CD4-positive, alpha-beta T cell (primary cell): ENCODE measurements around the gene GBX1. TPM values are rescaled to one million over a fixed set of nuclear protein-coding genes. Genes with fewer than 3 reads are reported as not detected.

Experiments used
- ATAC-seq: fragments of 200-7000 bp; cut with Tn5 transposase; one replicate; pipeline ENCODE4 v1.10.0; 2022; ENCODE audit warnings: mild to moderate bottlenecking; ENCODE audit not compliant: poor library complexity
- CTCF ChIA-PET: fragments of 350-600 bp; sonication (Branson Sonifier 250); formaldehyde crosslinking; loops from one replicate; lab custom pipeline; 2021; ENCODE audit warnings: antibody characterized with exemption, inconsistent platforms; lab: Charles Lee
- POLR2A ChIA-PET: fragments of 350-600 bp; sonication (Branson Sonifier 250); formaldehyde crosslinking; loops from one replicate; lab custom pipeline; 2021; ENCODE audit warnings: antibody characterized with exemption, inconsistent platforms; lab: Charles Lee
- DNase-seq, 14 experiments: peaks; one replicate each; pipeline ENCODE4 v3.0.0-alpha.2; 2013 to 2020; ENCODE audit warnings: mixed read lengths in 2 of 14
- H3K27ac ChIP-seq, 2 donors: one replicate each; pipeline versions ENCODE4 v1.5.1 to v1.7.0; 2013; ENCODE audit warnings: low read length in 2 of 2, low read depth in 1 of 2, mild to moderate bottlenecking in 1 of 2
- H3K27me3 ChIP-seq, 2 experiments: 1 replicate in 1 of 2; 2 replicates in 1 of 2; pipeline versions ENCODE4 v1.6.1 to v1.7.0; 2013; ENCODE audit warnings: low read length in 2 of 2, control low read depth in 1 of 2, mild to moderate bottlenecking in 1 of 2, moderate library complexity in 1 of 2; ENCODE audit not compliant: insufficient read depth in 2 of 2, control insufficient read depth in 1 of 2
- H3K36me3 ChIP-seq: one replicate; pipeline ENCODE4 v1.6.1; 2013; ENCODE audit warnings: low read length, control low read depth; ENCODE audit not compliant: insufficient read depth
- H3K4me1 ChIP-seq: one replicate; pipeline ENCODE4 v1.6.1; 2013; ENCODE audit warnings: low read length, control low read depth; ENCODE audit not compliant: insufficient read depth
- H3K4me3 ChIP-seq: one replicate; pipeline ENCODE4 v1.5.1; 2013; ENCODE audit warnings: mild to moderate bottlenecking, low read length, moderate library complexity
- H3K9me3 ChIP-seq, 2 experiments: 1 replicate in 1 of 2; 2 replicates in 1 of 2; pipeline versions ENCODE4 v1.6.1 to v1.7.0; 2013; ENCODE audit warnings: low read length in 2 of 2, mild to moderate bottlenecking in 2 of 2, control low read depth in 1 of 2, moderate library complexity in 1 of 2; ENCODE audit not compliant: control insufficient read depth in 1 of 2, insufficient read depth in 1 of 2
- H3K27ac Mint-ChIP-seq: one replicate; pipeline ENCODE4 v1.8.0; 2020; ENCODE audit warnings: mixed read lengths
- H3K27me3 Mint-ChIP-seq: one replicate; pipeline ENCODE4 v1.8.0; 2021; ENCODE audit warnings: mixed read lengths
- H3K36me3 Mint-ChIP-seq: one replicate; pipeline ENCODE4 v1.8.0; 2021; ENCODE audit warnings: low read depth, mixed read lengths
- H3K4me1 Mint-ChIP-seq: one replicate; pipeline ENCODE4 v1.8.0; 2021; ENCODE audit warnings: low read depth, mixed read lengths
- H3K4me3 Mint-ChIP-seq: one replicate; pipeline ENCODE4 v1.8.0; 2020; ENCODE audit warnings: mild to moderate bottlenecking, mixed read lengths
- H3K9me3 Mint-ChIP-seq: one replicate; pipeline ENCODE4 v1.8.0; 2020; ENCODE audit warnings: mixed read lengths
- intact Hi-C, 2 experiments: fragments of 100-400 bp; cut with DNase I in 1 of 2; cut with micrococcal nuclease in 1 of 2; formaldehyde crosslinking; loops; one replicate each; pipeline versions ENCODE4 v1.15.1 to v1.9.0; 2023 to 2025; cut with DNase I, micrococcal nuclease
- total RNA-seq, 174 experiments: library from RNA in 2 of 174; stranded (reverse) in 2 of 174; gene quantifications; one replicate each; pipeline ENCODE4 v1.2.3 and lab custom pipeline; 2021 to 2026
- TF ChIP-seq, protein P1 (sequence below): fragments of 200-600 bp; IDR thresholded peaks from one replicate; pipeline ENCODE4 v1.8.0; 2022; ENCODE audit warnings: antibody characterized with exemption, mild to moderate bottlenecking

Gene GBX1
- total RNA-seq, 2 experiments from 2014 or later = not detected

- H3K4me3 ChIP-seq = no peak overlapping the region
- DNase-seq (peak in 1 of 14 experiments; percentile 24), ATAC-seq (no peak)
- no peaks in the 10 kb centered on the region for H3K36me3 ChIP-seq
- Mint-ChIP-seq H3K27me3 (peaks cover 58% of the 10 kb centered on the region), H3K9me3 (no peaks in the 10 kb centered on the region), H3K36me3 (no peaks in the 10 kb centered on the region), H3K27ac (no peak overlapping the region), H3K4me3 (no peak overlapping the region), H3K4me1 (peaks cover 2% of the 10 kb centered on the region)
- intact Hi-C loops = loop anchor here in 1 of 2 experiments (10.0 kb wide), 1 partner anchor 889 kb away; no protein-coding TSS in a partner anchor
- TF ChIP-seq, protein P1, sequence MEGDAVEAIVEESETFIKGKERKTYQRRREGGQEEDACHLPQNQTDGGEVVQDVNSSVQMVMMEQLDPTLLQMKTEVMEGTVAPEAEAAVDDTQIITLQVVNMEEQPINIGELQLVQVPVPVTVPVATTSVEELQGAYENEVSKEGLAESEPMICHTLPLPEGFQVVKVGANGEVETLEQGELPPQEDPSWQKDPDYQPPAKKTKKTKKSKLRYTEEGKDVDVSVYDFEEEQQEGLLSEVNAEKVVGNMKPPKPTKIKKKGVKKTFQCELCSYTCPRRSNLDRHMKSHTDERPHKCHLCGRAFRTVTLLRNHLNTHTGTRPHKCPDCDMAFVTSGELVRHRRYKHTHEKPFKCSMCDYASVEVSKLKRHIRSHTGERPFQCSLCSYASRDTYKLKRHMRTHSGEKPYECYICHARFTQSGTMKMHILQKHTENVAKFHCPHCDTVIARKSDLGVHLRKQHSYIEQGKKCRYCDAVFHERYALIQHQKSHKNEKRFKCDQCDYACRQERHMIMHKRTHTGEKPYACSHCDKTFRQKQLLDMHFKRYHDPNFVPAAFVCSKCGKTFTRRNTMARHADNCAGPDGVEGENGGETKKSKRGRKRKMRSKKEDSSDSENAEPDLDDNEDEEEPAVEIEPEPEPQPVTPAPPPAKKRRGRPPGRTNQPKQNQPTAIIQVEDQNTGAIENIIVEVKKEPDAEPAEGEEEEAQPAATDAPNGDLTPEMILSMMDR = no peak
- H3K27me3 ChIP-seq = peaks cover 13 to 14% of the 10 kb centered on the region in 2 experiments
- POLR2A ChIA-PET = no interaction called here
- no peak overlapping the region for H3K27ac ChIP-seq
- H3K9me3 ChIP-seq = peaks cover 0 to 16% of the 10 kb centered on the region in 2 experiments
- CTCF ChIA-PET = no interaction called here
- H3K4me1 ChIP-seq = peaks cover 15% of the 10 kb centered on the region
Observed at GRCh38 chr7:151173386-151174245, 6.1 kb upstream of the GBX1 start.

GRCh38 chr7:151172273-151173141 lies 5.0 kb upstream of the GBX1 start:
- Mint-ChIP-seq H3K4me3 (no peak overlapping the region), H3K4me1 (peaks cover 7% of the 10 kb centered on the region), H3K9me3 (no peaks in the 10 kb centered on the region), H3K36me3 (no peaks in the 10 kb centered on the region), H3K27ac (no peak overlapping the region), H3K27me3 (peaks cover 64% of the 10 kb centered on the region)
- no peak overlapping the region for H3K4me3 ChIP-seq
- POLR2A ChIA-PET = no interaction called here
- intact Hi-C loops = loop anchor here (1.0 to 10.0 kb wide), 3 partner anchors 48 to 888 kb away; no protein-coding TSS in a partner anchor
- H3K27ac ChIP-seq = no peak overlapping the region
- ATAC-seq = peak; percentile 86
- peaks cover 23% of the 10 kb centered on the region for H3K4me1 ChIP-seq
- peak; percentile 58 to 92 (median 75) for DNase-seq
- TF ChIP-seq, protein P1 = peak; percentile 100
- no peaks in the 10 kb centered on the region for H3K36me3 ChIP-seq
- peaks cover 18 to 21% of the 10 kb centered on the region in 2 experiments for H3K27me3 ChIP-seq
- peaks cover 0 to 16% of the 10 kb centered on the region in 2 experiments for H3K9me3 ChIP-seq
- CTCF ChIA-PET = interaction anchor here (0.9 to 1.0 kb wide), 2 partner anchors 10 to 15 kb away, joined by 4 read pairs; no protein-coding TSS in a partner anchor

DNA sequence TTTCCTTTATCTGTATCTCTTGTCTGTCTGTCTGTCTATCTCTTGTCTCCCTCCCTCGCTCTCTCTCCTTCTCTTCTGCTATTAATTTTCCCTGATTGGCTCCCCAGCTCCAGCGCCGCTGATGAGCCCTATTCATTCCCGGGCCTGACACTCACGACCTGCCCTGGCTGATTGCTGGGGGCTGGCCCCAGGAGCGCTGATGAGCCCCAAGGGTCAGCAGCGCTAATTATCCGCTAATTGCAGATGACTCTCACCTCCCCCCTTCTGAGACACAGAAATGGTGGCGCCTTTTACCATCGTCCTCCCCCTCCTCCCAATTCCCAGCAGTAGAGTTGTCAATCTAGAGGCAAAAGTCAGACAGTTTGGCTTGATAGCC lies 1.3 kb upstream of the GBX1 start:
- Histone ChIP-seq H3K9me3 (no peaks in the 10 kb centered on the region), H3K4me3 (no peak overlapping the region), H3K4me1 (peaks cover 27% of the 10 kb centered on the region), H3K36me3 (no peaks in the 10 kb centered on the region), H3K27me3 (peaks cover 38 to 42% of the 10 kb centered on the region in 2 experiments), H3K27ac (no peak overlapping the region)
- Mint-ChIP-seq H3K36me3 (no peaks in the 10 kb centered on the region), H3K4me3 (peak overlapping the region; percentile 80), H3K9me3 (no peaks in the 10 kb centered on the region), H3K27me3 (peaks cover 46% of the 10 kb centered on the region), H3K4me1 (peaks cover 13% of the 10 kb centered on the region), H3K27ac (no peak overlapping the region)
- DNase-seq = no peak
- CTCF ChIA-PET = interaction anchor here (1.0 to 1.3 kb wide), 3 partner anchors 38 to 75 kb away, joined by 3 to 4 read pairs (median 3); no protein-coding TSS in a partner anchor
- TF ChIP-seq, protein P1 = no peak
- no peak for ATAC-seq
- POLR2A ChIA-PET = no interaction called here
- intact Hi-C loops = loop anchor here (2.0 to 10.0 kb wide), 3 partner anchors 76 to 134 kb away; partner anchors contain the start of gene SMARCD3 (in 2 of the 2)
